H9 (cell line): ENCODE results near the gene FOXK1. TPM values are rescaled to one million over a fixed set of nuclear protein-coding genes. Genes with fewer than 3 reads are reported as not detected.
A peak's percentile ranks its signal among the peaks of the same experiment; 100 is the strongest.

ENCODE experiments used
- DNase-seq: peaks from one replicate; pipeline ENCODE4 v3.0.0-alpha.2; 2017
- H2AFZ ChIP-seq: one replicate; pipeline ENCODE4 v1.6.1; 2013; ENCODE audit warnings: mild to moderate bottlenecking, low read length, control low read depth, moderate library complexity
- H2AK5ac ChIP-seq: 2 replicates; pipeline ENCODE4 v1.6.1; 2013; ENCODE audit warnings: low read length, control low read depth, mixed read lengths; ENCODE audit not compliant: insufficient read length
- H2BK120ac ChIP-seq: one replicate; pipeline ENCODE4 v1.6.1; 2013; ENCODE audit warnings: low read depth, mild to moderate bottlenecking, low read length, control low read depth, inconsistent platforms; ENCODE audit not compliant: poor library complexity, severe bottlenecking
- H2BK12ac ChIP-seq: 2 replicates; pipeline ENCODE4 v1.6.1; 2013; ENCODE audit warnings: low read length, control low read depth, mixed read lengths, low read depth; ENCODE audit not compliant: insufficient read length
- H2BK15ac ChIP-seq: 2 replicates; pipeline ENCODE4 v1.6.1; 2013; ENCODE audit warnings: low read depth, low read length, control low read depth
- H2BK20ac ChIP-seq: one replicate; pipeline ENCODE4 v1.6.1; 2013; ENCODE audit warnings: low read depth, mild to moderate bottlenecking, low read length, control low read depth, inconsistent platforms; ENCODE audit not compliant: poor library complexity, severe bottlenecking
- H2BK5ac ChIP-seq: 2 replicates; pipeline ENCODE4 v1.6.1; 2013; ENCODE audit warnings: low read length, control low read depth, mixed read lengths; ENCODE audit not compliant: insufficient read length
- H3K14ac ChIP-seq: 2 replicates; pipeline ENCODE4 v1.6.1; 2013; ENCODE audit warnings: low read length, control low read depth; ENCODE audit not compliant: insufficient read depth
- H3K18ac ChIP-seq: 2 replicates; pipeline ENCODE4 v1.6.1; 2013; ENCODE audit warnings: low read depth, mild to moderate bottlenecking, mixed read lengths, low read length, control low read depth; ENCODE audit not compliant: insufficient read length
- H3K23ac ChIP-seq: 2 replicates; pipeline ENCODE4 v1.6.1; 2013; ENCODE audit warnings: low read length, control low read depth, mixed read lengths, low read depth; ENCODE audit not compliant: insufficient read length
- H3K23me2 ChIP-seq: 2 replicates; pipeline ENCODE4 v1.6.1; 2013; ENCODE audit warnings: low read depth, mild to moderate bottlenecking, mixed read lengths, low read length, control low read depth; ENCODE audit not compliant: insufficient read length, poor library complexity, severe bottlenecking
- H3K27ac ChIP-seq: 2 replicates; pipeline ENCODE4 v1.5.1; 2013; ENCODE audit warnings: low read length, control low read depth, mixed read lengths, low read depth; ENCODE audit not compliant: insufficient read length
- H3K27me3 ChIP-seq: 2 replicates; pipeline ENCODE4 v1.6.1; 2013; ENCODE audit warnings: low read length, control low read depth, inconsistent platforms; ENCODE audit not compliant: insufficient read depth
- H3K4ac ChIP-seq: 2 replicates; pipeline ENCODE4 v1.6.1; 2013; ENCODE audit warnings: low read depth, mild to moderate bottlenecking, control low read depth, inconsistent platforms, low read length, moderate library complexity
- H3K4me1 ChIP-seq: 2 replicates; pipeline ENCODE4 v1.6.1; 2013; ENCODE audit warnings: low read length, control low read depth, inconsistent platforms; ENCODE audit not compliant: insufficient read depth
- H3K4me2 ChIP-seq: 2 replicates; pipeline ENCODE4 v1.6.1; 2013; ENCODE audit warnings: low read length, control low read depth, mixed read lengths; ENCODE audit not compliant: insufficient read length, insufficient read depth
- H3K56ac ChIP-seq: 2 replicates; pipeline ENCODE4 v1.6.1; 2013; ENCODE audit warnings: low read depth, mild to moderate bottlenecking, mixed read lengths, low read length, control low read depth; ENCODE audit not compliant: insufficient read length
- H3K79me1 ChIP-seq: 2 replicates; pipeline ENCODE4 v1.6.1; 2013; ENCODE audit warnings: low read depth, mild to moderate bottlenecking, moderate library complexity, low read length, control low read depth, inconsistent platforms; ENCODE audit not compliant: insufficient read depth, poor library complexity, severe bottlenecking
- H3K79me2 ChIP-seq: 2 replicates; pipeline ENCODE4 v1.6.1; 2013; ENCODE audit warnings: low read length, control low read depth, inconsistent platforms; ENCODE audit not compliant: insufficient read depth
- H3K9ac ChIP-seq: 2 replicates; pipeline ENCODE4 v1.6.1; 2013; ENCODE audit warnings: low read length, control low read depth, mixed read lengths; ENCODE audit not compliant: insufficient read length; ENCODE audit errors: extremely low read depth
- H3K9me3 ChIP-seq: one replicate; pipeline ENCODE4 v1.6.1; 2013; ENCODE audit warnings: low read depth, low read length, inconsistent platforms; ENCODE audit not compliant: control insufficient read depth
- H3T11ph ChIP-seq: one replicate; pipeline ENCODE4 v1.6.1; 2013; ENCODE audit warnings: mild to moderate bottlenecking, low read length, control low read depth, inconsistent platforms
- H4K20me1 ChIP-seq: one replicate; pipeline ENCODE4 v1.6.1; 2013; ENCODE audit not compliant: control insufficient read depth, insufficient read length, insufficient read depth
- H4K5ac ChIP-seq: 2 replicates; pipeline ENCODE4 v1.6.1; 2013; ENCODE audit warnings: low read depth, mild to moderate bottlenecking, mixed read lengths, low read length, control low read depth; ENCODE audit not compliant: insufficient read length
- H4K8ac ChIP-seq: replicated peaks from 2 replicates; pipeline ENCODE4 v1.6.1; 2013; ENCODE audit warnings: low read length, control low read depth, mixed read lengths, low read depth; ENCODE audit not compliant: insufficient read length
- H4K91ac ChIP-seq: 2 replicates; pipeline ENCODE4 v1.6.1; 2013; ENCODE audit warnings: low read depth, mild to moderate bottlenecking, moderate library complexity, mixed read lengths, low read length, control low read depth; ENCODE audit not compliant: insufficient read length
- H3K27ac Mint-ChIP-seq, 3 experiments: 2 replicates in 2 of 3; 3 replicates in 1 of 3; pipeline ENCODE4 v1.8.0; 2020 to 2021; ENCODE audit warnings: mixed read lengths in 3 of 3, mild to moderate bottlenecking in 1 of 3, moderate library complexity in 1 of 3
- H3K27me3 Mint-ChIP-seq: 2 replicates; pipeline ENCODE4 v1.8.0; 2021; ENCODE audit warnings: low read depth, mild to moderate bottlenecking, moderate library complexity, mixed read lengths
- H3K36me3 Mint-ChIP-seq, 3 experiments: 2 replicates in 2 of 3; 3 replicates in 1 of 3; pipeline ENCODE4 v1.8.0; 2020 to 2021; ENCODE audit warnings: low read depth in 3 of 3, mixed read lengths in 3 of 3; ENCODE audit not compliant: insufficient read depth in 1 of 3
- H3K4me1 Mint-ChIP-seq, 2 experiments: 2 replicates each; pipeline ENCODE4 v1.8.0; 2020; ENCODE audit warnings: mixed read lengths in 2 of 2
- H3K4me3 Mint-ChIP-seq, 2 experiments: 2 replicates in 1 of 2; 3 replicates in 1 of 2; pipeline ENCODE4 v1.8.0; 2020 to 2021; ENCODE audit warnings: mild to moderate bottlenecking in 2 of 2, mixed read lengths in 2 of 2, moderate library complexity in 1 of 2
- H3K9me3 Mint-ChIP-seq, 2 experiments: 2 replicates in 1 of 2; 3 replicates in 1 of 2; pipeline ENCODE4 v1.8.0; 2020; ENCODE audit warnings: mild to moderate bottlenecking in 2 of 2, mixed read lengths in 2 of 2, moderate library complexity in 1 of 2
- WGBS: extraction: QIAGEN DNeasy Blood & Tissue Kit; methylation state at CpG from one replicate; pipeline ENCODE4 v1.1.7; 2013; ENCODE audit warnings: missing lambda C conversion rate, low lambda C conversion rate, mixed read lengths; ENCODE audit not compliant: insufficient read length; ENCODE audit errors: extremely low coverage; 5-methylcytosine and 5-hydroxymethylcytosine counted together
- total RNA-seq: library from RNA; stranded (reverse); gene quantifications from 2 replicates; pipeline ENCODE4 v1.2.1, GENCODE V29; 2021
- TF ChIP-seq, protein P1 (sequence below): fragments of 200-600 bp; sonication (generic); conservative IDR thresholded peaks from 3 replicates; pipeline ENCODE4 v1.8.0; 2021; ENCODE audit warnings: antibody characterized with exemption, mild to moderate bottlenecking

The FOXK1 gene
- total RNA-seq, 1 experiment from 2014 or later: 14.4 TPM

GRCh38 chr7:4819560-4820404, 137.7 kb downstream of the FOXK1 start:
- Histone ChIP-seq H3K23ac (no peak overlapping the region), H3K18ac (no peak overlapping the region), H2AFZ (no peak overlapping the region), H3K9me3 (no peaks in the 10 kb centered on the region), H3K14ac (no peak overlapping the region), H2BK12ac (no peak overlapping the region), H3K23me2 (no peaks in the 10 kb centered on the region), H4K5ac (no peak overlapping the region), H3K4me2 (no peak overlapping the region), H2BK20ac (no peak overlapping the region), H2BK15ac (no peak overlapping the region), H3K79me1 (no peaks in the 10 kb centered on the region), H2AK5ac (no peak overlapping the region), H3K27me3 (no peaks in the 10 kb centered on the region), H3K79me2 (no peaks in the 10 kb centered on the region), H4K20me1 (no peaks in the 10 kb centered on the region), H3K4ac (no peak overlapping the region), H3K4me1 (no peaks in the 10 kb centered on the region), H4K91ac (no peak overlapping the region), H3K56ac (no peak overlapping the region), H2BK120ac (no peak overlapping the region), H3K9ac (no peak overlapping the region), H4K8ac (no peak overlapping the region), H2BK5ac (no peak overlapping the region), H3K27ac (no peak overlapping the region), H3T11ph (no peak overlapping the region)
- TF ChIP-seq, protein P1, sequence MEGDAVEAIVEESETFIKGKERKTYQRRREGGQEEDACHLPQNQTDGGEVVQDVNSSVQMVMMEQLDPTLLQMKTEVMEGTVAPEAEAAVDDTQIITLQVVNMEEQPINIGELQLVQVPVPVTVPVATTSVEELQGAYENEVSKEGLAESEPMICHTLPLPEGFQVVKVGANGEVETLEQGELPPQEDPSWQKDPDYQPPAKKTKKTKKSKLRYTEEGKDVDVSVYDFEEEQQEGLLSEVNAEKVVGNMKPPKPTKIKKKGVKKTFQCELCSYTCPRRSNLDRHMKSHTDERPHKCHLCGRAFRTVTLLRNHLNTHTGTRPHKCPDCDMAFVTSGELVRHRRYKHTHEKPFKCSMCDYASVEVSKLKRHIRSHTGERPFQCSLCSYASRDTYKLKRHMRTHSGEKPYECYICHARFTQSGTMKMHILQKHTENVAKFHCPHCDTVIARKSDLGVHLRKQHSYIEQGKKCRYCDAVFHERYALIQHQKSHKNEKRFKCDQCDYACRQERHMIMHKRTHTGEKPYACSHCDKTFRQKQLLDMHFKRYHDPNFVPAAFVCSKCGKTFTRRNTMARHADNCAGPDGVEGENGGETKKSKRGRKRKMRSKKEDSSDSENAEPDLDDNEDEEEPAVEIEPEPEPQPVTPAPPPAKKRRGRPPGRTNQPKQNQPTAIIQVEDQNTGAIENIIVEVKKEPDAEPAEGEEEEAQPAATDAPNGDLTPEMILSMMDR: no peak
- Mint-ChIP-seq H3K4me1 (no peaks in the 10 kb centered on the region), H3K27ac (peak overlapping the region in 1 of 3 experiments; percentile 74; a peak in 1 of 7 replicates), H3K27me3 (no peaks in the 10 kb centered on the region; the same call in 1 of the 2 replicates), H3K9me3 (no peaks in the 10 kb centered on the region), H3K36me3 (no peaks in the 10 kb centered on the region; a peak in 1 of 7 replicates), H3K4me3 (no peak overlapping the region)
- WGBS: no CpG with 5 or more reads among the region's 39 CpGs
- peak; percentile 20 for DNase-seq
